ENCODE results near the gene RGS10. TPM values are rescaled to one million over a fixed set of nuclear protein-coding genes. Genes with fewer than 3 reads are reported as not detected.

Gene RGS10
- total RNA-seq, 1 experiment from 2014 or later, result 46.0 TPM

DNA sequence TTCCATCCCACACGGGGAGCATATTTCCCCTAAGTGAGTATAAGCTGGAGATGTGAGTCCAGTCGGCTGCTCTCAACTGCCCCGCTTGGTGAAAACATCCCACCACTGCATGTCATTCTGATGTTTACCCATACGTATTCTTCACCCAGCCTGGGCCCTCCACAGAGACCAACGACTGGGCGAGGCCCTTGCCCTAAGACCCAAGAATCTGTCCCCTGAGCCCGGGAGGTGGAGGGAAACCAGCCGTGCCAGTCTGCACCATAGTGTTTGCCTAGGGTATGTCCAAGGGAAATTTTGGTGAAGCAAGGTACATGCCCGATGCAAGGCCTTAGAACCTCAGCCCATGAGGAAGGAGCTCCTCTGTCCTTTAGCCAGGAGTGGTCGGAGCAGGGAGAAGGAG is 67.9 kb downstream of the RGS10 start:
- BruUV-seq (replicated peaks), result no TSS peak
- Histone ChIP-seq H3K9me2 (ENCODE audit: insufficient read depth) (no peaks in the 10 kb centered on the region), H3K4me2 (no peak overlapping the region), H3K27me3 (ENCODE audit: insufficient read depth, low read depth) (no peaks in the 10 kb centered on the region), H3K27ac (no peak overlapping the region), H2AFZ (no peak overlapping the region), H3K36me3 (ENCODE audit: low read depth) (no peaks in the 10 kb centered on the region), H4K20me1 (ENCODE audit: insufficient read depth) (no peaks in the 10 kb centered on the region), H3K4me3 (no peak overlapping the region), H3F3A (ENCODE audit: insufficient read depth, low read depth) (no peaks in the 10 kb centered on the region), H3K9me3 (ENCODE audit: insufficient read depth, low read depth) (no peaks in the 10 kb centered on the region), H3K79me2 (ENCODE audit: low read depth) (no peaks in the 10 kb centered on the region), H3K4me1 (replicated peaks; ENCODE audit: insufficient read depth) (peaks cover 12% of the 10 kb centered on the region)
- TF ChIP-seq EZH2 (IDR thresholded peaks at IDR 0.05; ENCODE audit: low read depth), result no peak
- TF ChIP-seq, protein P1, sequence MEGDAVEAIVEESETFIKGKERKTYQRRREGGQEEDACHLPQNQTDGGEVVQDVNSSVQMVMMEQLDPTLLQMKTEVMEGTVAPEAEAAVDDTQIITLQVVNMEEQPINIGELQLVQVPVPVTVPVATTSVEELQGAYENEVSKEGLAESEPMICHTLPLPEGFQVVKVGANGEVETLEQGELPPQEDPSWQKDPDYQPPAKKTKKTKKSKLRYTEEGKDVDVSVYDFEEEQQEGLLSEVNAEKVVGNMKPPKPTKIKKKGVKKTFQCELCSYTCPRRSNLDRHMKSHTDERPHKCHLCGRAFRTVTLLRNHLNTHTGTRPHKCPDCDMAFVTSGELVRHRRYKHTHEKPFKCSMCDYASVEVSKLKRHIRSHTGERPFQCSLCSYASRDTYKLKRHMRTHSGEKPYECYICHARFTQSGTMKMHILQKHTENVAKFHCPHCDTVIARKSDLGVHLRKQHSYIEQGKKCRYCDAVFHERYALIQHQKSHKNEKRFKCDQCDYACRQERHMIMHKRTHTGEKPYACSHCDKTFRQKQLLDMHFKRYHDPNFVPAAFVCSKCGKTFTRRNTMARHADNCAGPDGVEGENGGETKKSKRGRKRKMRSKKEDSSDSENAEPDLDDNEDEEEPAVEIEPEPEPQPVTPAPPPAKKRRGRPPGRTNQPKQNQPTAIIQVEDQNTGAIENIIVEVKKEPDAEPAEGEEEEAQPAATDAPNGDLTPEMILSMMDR (conservative IDR thresholded peaks at IDR 0.05), result no peak
- ChIA-PET CTCF (no interaction called here), POLR2A (ENCODE audit: unreplicated experiment) (no interaction called here)
- DNase-seq, result no peak
- intact Hi-C loops (cut with micrococcal nuclease; ENCODE audit: unreplicated experiment), result no loop called here

DNA sequence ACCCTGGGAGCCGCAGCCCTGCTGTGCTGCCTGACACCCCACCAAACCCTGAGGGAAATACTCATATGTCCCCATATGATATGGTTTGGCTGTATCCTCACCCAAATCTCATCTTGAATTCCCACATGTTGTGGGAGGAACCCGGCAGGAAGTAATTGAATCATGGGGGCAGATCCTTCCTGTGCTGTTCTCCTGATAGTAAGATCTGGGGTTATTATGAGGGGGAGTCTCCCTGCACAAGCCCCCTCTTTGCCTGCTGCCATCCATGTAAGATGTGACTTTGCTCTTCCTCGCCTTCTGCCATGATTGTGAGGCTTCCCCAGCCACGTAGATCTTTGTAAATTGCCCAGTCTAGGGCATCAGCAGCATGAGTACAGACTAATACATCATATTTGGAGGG is 68.7 kb downstream of the RGS10 start:
- H3K36me3 ChIP-seq (ENCODE audit: low read depth), result no peaks in the 10 kb centered on the region
- no TSS peak for BruUV-seq (replicated peaks)
- H3K9me2 ChIP-seq (ENCODE audit: insufficient read depth), result no peaks in the 10 kb centered on the region
- no peak overlapping the region for H3K27ac ChIP-seq
- no peaks in the 10 kb centered on the region for H4K20me1 ChIP-seq (ENCODE audit: insufficient read depth)
- no peak for DNase-seq
- no peak overlapping the region for H2AFZ ChIP-seq
- CTCF ChIA-PET, result no interaction called here
- H3F3A ChIP-seq (ENCODE audit: insufficient read depth, low read depth), result no peaks in the 10 kb centered on the region
- H3K79me2 ChIP-seq (ENCODE audit: low read depth), result no peaks in the 10 kb centered on the region
- no peak overlapping the region for H3K4me3 ChIP-seq
- no peak for TF ChIP-seq EZH2 (IDR thresholded peaks at IDR 0.05; ENCODE audit: low read depth)
- TF ChIP-seq, protein P1 (conservative IDR thresholded peaks at IDR 0.05), result no peak
- no peaks in the 10 kb centered on the region for H3K9me3 ChIP-seq (ENCODE audit: insufficient read depth, low read depth)
- no peak overlapping the region for H3K4me2 ChIP-seq
- intact Hi-C loops (cut with micrococcal nuclease; ENCODE audit: unreplicated experiment), result no loop called here
- POLR2A ChIA-PET (ENCODE audit: unreplicated experiment), result no interaction called here
- peaks cover 9% of the 10 kb centered on the region for H3K4me1 ChIP-seq (replicated peaks; ENCODE audit: insufficient read depth)
- H3K27me3 ChIP-seq (ENCODE audit: insufficient read depth, low read depth), result no peaks in the 10 kb centered on the region

DNA sequence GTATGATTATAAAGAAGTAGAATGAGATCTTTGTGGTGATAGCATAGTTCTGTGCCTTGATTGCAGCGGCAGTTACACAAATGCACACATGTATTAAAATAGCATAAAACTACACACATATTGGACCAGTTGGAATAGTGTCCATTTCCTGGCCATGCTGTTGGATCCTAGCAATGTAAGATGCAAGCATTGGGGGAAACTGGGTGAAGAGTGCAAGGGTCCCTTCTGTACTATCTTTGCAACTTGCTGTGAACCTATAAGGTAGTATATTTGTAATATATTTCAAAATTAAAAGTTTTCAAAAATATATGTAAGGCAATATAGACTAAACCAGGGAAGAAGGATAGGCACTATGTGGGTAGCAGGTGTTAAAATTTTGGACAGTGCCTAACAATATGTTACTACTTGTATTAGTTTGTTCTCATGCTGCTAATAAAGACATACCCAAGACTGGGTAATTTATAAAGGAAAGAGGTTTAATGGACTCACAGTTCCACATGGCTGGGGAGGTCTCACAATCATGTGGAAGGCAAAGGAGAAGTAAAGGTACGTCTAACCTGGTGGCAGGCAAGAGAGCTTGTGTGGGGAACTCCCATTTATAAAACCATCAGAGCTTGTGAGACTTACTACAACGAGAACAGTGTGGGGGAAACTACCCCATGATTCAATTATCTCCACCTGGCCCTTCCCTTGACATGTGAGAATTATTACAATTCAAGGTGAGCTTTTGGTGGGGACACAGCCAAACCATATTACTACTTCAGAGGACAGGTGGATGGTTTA is 71.4 kb downstream of the RGS10 start:
- no peaks in the 10 kb centered on the region for H4K20me1 ChIP-seq (ENCODE audit: insufficient read depth)
- no peak overlapping the region for H3K4me2 ChIP-seq
- no peak overlapping the region for H3K27ac ChIP-seq
- POLR2A ChIA-PET (ENCODE audit: unreplicated experiment), result no interaction called here
- H3K79me2 ChIP-seq (ENCODE audit: low read depth), result no peaks in the 10 kb centered on the region
- H2AFZ ChIP-seq, result no peak overlapping the region
- H3F3A ChIP-seq (ENCODE audit: insufficient read depth, low read depth), result no peaks in the 10 kb centered on the region
- no peaks in the 10 kb centered on the region for H3K9me2 ChIP-seq (ENCODE audit: insufficient read depth)
- H3K4me3 ChIP-seq, result no peak overlapping the region
- no peaks in the 10 kb centered on the region for H3K9me3 ChIP-seq (ENCODE audit: insufficient read depth, low read depth)
- intact Hi-C loops (cut with micrococcal nuclease; ENCODE audit: unreplicated experiment), result no loop called here
- H3K4me1 ChIP-seq (replicated peaks; ENCODE audit: insufficient read depth), result peaks cover 10% of the 10 kb centered on the region
- DNase-seq, result no peak
- no TSS peak for BruUV-seq (replicated peaks)
- no peaks in the 10 kb centered on the region for H3K27me3 ChIP-seq (ENCODE audit: insufficient read depth, low read depth)
- CTCF ChIA-PET, result no interaction called here
- H3K36me3 ChIP-seq (ENCODE audit: low read depth), result no peaks in the 10 kb centered on the region
- TF ChIP-seq, protein P1 (conservative IDR thresholded peaks at IDR 0.05), result no peak
- TF ChIP-seq EZH2 (IDR thresholded peaks at IDR 0.05; ENCODE audit: low read depth), result no peak
